Epithelial cell of esophagus (primary cell): ENCODE results near the gene BTN1A1.

ENCODE experiments used
- DNase-seq: peaks from one replicate; pipeline ENCODE4 v3.0.0; 2010; ENCODE audit warnings: low read depth
- H3K4me3 ChIP-seq: 2 replicates; pipeline ENCODE4 v1.5.1; 2011; ENCODE audit warnings: mild to moderate bottlenecking, low read length, control low read depth
- TF ChIP-seq, protein P1 (sequence below): IDR thresholded peaks from 2 replicates; pipeline ENCODE4 v1.5.1; 2011; ENCODE audit warnings: low read depth, mild to moderate bottlenecking, low read length, control low read depth, inconsistent platforms; ENCODE audit not compliant: insufficient read depth; ENCODE audit errors: missing control alignments

BTN1A1 gene

DNA sequence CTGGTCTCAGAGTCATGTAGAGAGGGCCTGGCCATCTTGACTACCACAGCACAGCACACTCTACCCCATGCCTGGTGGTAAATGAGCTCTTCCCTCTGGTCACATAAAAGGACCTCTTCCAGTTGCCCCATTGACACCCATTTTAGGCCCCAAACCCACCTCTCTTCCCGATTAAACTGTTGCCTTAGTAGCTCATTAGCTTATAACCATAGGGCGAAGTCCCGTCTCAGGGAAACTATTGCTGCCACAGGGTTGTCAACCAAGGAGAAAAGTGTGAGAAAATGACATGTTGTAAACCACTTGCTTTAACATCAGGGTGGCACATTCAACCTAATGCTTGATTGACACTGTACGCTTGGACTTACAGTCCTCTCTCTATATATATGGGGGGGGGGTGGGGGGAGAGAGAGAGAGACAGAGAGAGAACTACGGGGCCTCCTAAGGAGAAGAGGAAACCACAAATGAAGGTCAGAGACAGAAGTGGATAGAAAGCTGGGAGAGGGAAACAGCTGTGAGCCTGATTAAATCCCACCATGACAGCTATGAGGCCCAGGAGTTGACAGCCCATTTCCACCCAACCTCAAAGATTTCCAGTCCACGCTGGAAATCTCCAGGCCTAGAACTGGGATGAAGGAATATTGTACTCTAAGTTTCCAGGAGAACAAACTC is 14.9 kb upstream of the BTN1A1 start:
- TF ChIP-seq, protein P1, sequence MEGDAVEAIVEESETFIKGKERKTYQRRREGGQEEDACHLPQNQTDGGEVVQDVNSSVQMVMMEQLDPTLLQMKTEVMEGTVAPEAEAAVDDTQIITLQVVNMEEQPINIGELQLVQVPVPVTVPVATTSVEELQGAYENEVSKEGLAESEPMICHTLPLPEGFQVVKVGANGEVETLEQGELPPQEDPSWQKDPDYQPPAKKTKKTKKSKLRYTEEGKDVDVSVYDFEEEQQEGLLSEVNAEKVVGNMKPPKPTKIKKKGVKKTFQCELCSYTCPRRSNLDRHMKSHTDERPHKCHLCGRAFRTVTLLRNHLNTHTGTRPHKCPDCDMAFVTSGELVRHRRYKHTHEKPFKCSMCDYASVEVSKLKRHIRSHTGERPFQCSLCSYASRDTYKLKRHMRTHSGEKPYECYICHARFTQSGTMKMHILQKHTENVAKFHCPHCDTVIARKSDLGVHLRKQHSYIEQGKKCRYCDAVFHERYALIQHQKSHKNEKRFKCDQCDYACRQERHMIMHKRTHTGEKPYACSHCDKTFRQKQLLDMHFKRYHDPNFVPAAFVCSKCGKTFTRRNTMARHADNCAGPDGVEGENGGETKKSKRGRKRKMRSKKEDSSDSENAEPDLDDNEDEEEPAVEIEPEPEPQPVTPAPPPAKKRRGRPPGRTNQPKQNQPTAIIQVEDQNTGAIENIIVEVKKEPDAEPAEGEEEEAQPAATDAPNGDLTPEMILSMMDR: no peak
- no peak overlapping the region for H3K4me3 ChIP-seq
- no peak for DNase-seq

DNA sequence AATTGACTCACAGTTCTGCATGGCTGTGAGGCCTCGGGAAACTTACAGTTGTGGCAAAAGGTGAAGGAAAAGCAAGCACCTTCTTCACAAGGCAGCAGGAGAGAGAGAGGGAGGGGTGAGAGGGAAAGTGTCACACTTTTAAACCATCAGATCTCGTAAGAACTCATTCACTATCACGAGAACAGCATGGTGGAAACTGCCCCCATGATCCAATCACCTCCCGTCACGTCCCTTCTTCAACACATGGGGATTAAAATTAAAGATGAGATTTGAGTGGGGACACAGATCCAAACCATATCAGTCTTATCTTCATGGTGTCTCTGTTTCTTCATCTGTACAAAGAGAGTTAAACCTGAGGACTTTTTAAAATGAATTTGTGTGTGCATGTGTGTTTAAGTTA is 13.7 kb upstream of the BTN1A1 start:
- DNase-seq: no peak
- TF ChIP-seq, protein P1: no peak
- no peak overlapping the region for H3K4me3 ChIP-seq

DNA sequence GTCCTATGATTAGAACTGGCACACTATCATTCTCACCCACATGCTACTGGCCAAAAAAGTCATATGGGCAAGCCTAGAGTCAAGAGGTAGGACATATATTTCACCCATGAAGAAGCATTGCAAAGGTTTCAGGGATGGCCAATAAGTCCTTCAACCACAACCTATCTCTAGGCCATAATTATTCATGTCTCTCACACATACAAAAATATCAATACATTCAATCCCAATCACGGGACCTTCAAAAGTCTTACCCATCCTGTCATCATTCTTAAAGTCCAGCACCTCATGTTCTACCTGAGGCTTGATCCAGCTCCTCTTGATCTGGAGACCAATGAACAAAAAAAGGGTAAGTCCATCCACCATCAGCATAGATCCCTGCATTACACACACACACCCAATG is 12.6 kb upstream of the BTN1A1 start:
- DNase-seq: no peak
- no peak overlapping the region for H3K4me3 ChIP-seq
- TF ChIP-seq, protein P1: no peak

DNA sequence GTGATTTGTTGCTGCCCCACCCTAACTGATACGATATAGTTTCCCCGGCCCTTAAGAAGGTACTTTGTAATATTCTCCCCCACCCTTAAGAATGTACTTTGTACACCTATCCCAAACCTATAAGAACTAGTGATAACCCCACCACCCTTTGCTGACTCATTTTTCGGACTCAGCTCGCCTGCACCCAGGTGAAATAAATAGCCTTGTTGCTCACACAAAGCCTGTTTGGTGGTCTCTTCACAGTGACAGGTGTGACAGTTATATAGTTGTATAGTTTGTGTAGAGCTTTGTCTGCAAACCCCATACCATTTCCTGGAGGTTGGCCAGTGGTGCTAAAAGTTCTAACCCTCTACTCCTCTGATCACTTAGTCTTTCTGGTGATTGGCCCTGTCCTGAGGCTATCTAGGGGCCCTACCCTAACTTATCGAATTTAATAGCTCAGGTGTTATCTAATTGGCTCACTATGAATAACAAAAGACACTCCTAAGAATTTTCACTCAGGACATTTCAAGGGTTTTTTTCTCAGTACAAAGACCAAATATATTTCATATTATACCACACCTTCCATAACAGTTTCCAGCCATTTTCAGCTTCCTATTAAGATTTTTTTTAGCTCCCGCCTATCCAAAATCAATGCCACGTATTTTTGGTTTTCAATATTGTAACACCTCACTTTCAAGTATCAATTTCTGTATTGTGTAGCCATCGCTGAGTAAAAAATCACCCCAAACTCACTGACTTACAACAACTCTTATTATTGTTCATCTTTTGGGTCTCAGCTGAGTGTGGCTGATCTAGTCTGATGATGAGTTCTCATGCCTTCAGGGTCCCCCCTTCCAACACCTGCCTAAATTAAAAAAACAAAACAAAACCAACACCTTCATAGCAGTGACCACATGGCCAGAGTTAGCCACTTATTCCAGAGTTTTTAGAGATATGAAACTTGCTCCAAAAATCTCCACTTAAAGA is 9.8 kb upstream of the BTN1A1 start:
- TF ChIP-seq, protein P1: no peak
- DNase-seq: no peak
- no peak overlapping the region for H3K4me3 ChIP-seq

DNA sequence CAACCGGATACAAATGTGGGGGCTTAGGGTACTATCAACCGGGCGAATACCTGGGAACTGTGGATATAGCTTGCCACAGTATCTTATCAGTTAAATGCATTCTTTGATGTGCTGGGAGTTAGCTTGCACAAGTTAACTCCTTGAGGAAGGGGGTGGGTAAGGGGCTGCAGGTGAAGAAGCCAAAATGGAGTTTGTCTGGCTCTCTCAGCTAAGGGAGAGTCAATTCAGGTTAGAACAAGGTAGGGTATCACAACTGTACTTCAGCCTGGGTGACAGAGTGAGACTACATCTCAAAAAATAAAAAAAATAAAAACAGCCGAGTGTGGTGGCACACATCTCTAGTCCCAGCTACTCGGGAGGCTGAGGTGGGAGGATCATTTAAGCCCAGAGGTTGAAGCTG is 8.5 kb upstream of the BTN1A1 start:
- no peak overlapping the region for H3K4me3 ChIP-seq
- no peak for DNase-seq
- TF ChIP-seq, protein P1: no peak

DNA sequence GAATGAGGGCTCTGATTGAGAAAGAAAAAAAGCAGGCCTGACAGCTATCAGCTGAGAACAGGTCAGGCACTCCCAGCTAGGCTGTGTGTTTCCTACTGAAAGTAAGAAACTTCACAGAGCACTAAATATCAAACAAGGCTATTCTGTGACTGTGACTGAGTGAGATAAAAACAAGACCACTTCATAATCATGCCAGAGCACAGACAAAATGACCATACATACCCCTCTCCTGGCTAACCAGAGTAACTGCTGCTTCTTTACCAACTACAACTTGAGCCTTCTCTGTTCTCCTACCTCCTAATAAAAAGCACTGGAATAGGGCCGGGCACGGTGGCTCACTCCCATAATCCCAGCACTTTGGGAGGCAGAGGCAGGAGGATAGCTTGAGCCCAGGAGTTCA is 6.8 kb upstream of the BTN1A1 start:
- TF ChIP-seq, protein P1: peak; percentile 2
- DNase-seq: no peak
- H3K4me3 ChIP-seq: no peak overlapping the region
